HG02623 (cell line): ENCODE results near the gene TRMT1.
"Not testable (repeated sequence)": the region's sequence is repeated elsewhere in the genome, so short reads cannot be mapped to it uniquely, and the experiment has no call there.

ENCODE experiments used
- ATAC-seq: cut with Tn5 transposase; IDR thresholded peaks from one replicate; pipeline ENCODE4 v1.9.1; 2021; ENCODE audit warnings: moderate library complexity; ENCODE audit not compliant: unreplicated experiment

The TRMT1 gene

GRCh38 chr19:13150931-13151604, 34.5 kb upstream of the TRMT1 start:
- no peak for ATAC-seq

GRCh38 chr19:13150187-13150930, 33.8 kb upstream of the TRMT1 start, which contains the start of the genes IER2 and STX10:
Gene IER2, plus strand, starts transcription at chr19:13150411. Its CDS starts 2,776 bp downstream, at chr19:13153187.
Gene STX10, minus strand, starts transcription at chr19:13150375. Its CDS starts 202 bp downstream, at chr19:13150173.
- peak; percentile 36 for ATAC-seq

DNA sequence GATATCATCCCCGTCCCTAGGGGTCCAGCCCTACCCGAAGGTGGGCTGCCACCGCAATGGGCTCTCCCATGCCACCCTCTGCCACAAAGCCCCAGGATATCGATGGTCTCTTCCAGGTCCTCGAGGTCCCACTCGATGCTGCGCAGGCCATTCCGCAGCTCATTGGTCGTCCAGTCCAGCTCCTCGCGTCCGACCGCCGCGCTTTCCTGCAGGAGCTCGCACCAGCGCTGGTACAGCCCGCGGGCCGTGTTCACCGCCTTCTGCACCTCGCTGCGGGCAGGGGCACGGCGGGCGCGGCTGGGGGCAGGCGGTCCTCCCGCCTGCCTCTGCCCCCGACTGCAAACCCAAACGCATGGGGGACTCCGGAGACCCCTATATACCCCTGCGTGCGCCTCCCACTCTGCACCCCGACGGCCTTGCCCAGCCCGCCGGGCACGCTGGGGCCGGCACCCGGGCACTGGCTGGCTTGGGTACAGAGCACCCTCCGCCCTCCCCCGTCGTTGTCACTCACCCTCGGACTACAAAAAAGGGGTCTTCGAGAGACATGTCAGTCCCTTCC, 33.2 kb upstream of the TRMT1 start:
- no peak for ATAC-seq

- not testable (repeated sequence) for ATAC-seq
Observed at GRCh38 chr19:13149173-13149627, 32.7 kb upstream of the TRMT1 start.

GRCh38 chr19:13146763-13147563, 30.4 kb upstream of the TRMT1 start:
- no peak for ATAC-seq

DNA sequence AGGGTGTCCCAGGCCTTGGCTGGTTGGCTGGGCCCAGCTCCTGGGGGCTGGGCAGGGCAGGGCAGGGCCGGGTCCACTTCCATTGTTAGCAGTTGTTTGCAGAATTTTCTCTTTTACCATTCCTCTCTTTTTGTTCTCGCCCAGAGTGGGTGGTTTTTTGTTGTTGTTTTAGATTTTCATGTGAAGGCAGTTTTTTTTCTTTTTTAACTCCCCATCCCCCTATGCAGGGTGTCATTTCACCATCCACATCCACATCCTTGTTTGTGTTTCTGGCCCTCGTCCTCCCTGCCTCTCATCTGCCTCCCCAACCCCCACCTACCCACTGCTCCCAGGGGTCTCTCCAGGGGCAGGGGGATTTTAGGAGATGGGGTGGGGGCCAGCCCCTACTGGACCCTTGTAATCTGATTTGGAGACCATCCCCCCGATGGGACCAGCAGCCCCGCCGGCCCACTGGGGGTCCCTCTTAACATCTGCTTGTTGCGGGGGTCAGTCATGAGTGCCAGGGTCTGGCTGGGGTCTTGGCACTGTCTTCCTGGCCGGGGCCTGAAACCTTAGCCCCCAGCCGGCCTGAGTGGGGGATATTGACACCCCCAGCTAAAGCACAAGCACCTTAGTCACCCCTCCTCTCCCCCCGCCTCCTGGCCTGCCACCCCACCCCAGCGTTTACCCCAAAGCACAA, 23.2 kb upstream of the TRMT1 start:
- no peak for ATAC-seq

GRCh38 chr19:13138916-13139198, 22.3 kb upstream of the TRMT1 start:
- ATAC-seq: no peak

- no peak for ATAC-seq
Observed at GRCh38 chr19:13138171-13138915, 21.8 kb upstream of the TRMT1 start.

- no peak for ATAC-seq
Observed at GRCh38 chr19:13137290-13137794, 20.8 kb upstream of the TRMT1 start.

DNA sequence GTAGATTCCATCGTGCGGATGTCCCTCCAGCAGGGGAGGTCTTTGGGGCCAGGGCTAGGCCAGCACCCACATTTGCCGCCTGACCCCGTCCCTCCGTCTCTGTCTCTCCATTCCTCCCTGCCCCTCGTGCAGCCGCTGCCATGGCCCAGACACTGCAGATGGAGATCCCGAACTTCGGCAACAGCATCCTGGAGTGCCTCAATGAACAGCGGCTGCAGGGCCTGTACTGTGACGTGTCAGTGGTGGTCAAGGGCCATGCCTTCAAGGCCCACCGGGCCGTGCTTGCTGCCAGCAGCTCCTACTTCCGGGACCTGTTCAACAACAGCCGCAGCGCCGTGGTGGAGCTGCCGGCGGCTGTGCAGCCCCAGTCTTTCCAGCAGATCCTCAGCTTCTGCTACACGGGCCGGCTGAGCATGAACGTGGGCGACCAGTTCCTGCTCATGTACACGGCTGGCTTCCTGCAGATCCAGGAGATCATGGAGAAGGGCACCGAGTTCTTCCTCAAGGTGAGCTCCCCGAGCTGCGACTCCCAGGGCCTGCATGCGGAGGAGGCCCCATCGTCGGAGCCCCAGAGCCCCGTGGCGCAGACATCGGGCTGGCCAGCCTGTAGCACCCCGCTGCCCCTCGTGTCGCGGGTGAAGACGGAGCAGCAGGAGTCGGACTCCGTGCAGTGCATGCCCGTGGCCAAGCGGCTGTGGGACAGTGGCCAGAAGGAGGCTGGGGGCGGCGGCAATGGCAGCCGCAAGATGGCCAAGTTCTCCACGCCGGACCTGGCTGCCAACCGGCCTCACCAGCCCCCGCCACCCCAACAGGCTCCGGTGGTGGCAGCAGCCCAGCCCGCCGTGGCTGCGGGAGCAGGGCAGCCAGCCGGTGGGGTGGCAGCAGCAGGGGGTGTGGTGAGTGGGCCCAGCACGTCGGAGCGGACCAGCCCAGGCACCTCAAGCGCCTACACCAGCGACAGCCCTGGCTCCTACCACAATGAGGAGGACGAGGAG, 18.8 kb upstream of the TRMT1 start:
- no peak for ATAC-seq

DNA sequence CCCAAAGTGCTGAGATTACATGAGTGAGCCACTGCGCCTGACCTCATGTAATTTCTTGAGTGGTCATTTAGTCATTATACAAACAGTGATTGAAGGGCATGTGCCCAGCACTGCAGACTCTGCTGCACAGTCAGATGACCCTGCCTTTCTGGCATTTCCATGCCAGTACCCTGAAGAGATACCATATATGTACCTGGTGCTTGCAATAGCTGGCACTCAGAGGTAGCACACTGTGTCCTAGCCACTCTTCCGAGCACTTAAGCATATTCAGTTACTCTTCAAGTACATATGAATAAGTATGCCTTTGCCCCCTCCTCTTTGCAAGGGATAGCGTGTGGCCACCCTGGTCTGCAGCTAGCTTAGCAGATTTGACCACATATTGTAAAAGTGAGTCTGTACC, 18.1 kb upstream of the TRMT1 start:
- no peak for ATAC-seq

DNA sequence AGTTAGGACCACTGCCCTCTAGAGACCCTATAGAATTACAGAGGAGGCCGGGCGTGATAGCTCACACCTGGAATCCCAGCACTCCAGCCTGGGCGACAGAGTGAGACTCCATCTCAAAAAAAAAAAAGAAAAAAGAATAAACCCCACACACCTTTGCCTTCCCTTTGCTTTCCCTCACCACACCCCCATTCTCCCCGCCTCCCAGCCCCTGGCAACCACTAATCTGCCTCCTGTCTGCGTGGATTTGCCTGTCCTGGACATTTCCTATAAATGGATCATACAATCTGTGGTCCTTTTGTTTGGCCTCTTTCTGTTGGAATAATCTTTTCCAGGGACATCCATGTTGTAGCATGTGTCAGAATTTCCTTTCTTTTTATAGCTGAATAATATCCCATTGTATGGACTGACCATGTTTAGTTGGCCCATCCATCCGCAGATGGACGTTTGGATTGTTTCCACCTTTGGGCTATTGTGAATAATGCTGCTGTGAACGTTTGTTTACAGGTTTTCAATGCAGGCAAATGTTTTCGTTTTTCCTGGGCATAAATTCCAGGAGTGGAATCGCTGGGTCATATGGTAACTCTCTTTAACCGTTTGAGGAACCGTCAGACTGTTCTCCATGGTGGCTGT, 16.8 kb upstream of the TRMT1 start:
- ATAC-seq: no peak

DNA sequence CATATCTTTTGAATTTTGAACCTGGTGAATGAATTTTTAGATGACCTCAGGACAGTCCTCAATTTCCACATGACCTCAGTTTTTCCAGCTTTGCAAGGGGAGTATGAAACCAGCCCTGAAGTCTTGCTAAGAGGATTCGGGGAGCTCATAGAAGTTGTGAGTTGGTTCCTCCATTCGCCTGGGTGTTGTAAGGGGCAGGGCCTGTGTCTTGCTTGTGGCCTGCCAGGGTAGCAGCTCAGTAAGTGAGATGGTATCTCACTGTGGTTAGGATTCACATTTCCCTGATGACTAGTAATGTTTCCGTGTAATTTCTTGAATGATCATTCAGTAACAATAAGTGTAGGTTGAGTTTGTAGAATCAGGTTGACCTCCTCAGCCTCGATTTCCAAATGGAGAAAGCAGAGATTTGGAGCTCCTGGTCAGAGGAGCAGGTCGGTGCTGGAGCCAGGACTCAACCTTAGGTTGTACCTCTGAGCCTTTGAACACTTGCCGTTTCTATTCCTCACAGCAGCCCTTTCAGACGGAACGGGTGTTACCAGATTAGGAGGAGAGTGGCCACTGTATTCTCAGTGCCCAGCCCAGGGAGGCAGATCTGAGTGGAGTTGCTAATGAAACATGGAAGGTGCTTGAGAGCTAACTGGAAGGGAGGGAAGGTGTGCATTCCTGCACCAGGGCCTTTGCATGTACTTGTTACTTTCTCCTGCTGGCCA, 16.1 kb upstream of the TRMT1 start:
- no peak for ATAC-seq

GRCh38 chr19:13130886-13131490, 14.4 kb upstream of the TRMT1 start:
- no peak for ATAC-seq

DNA sequence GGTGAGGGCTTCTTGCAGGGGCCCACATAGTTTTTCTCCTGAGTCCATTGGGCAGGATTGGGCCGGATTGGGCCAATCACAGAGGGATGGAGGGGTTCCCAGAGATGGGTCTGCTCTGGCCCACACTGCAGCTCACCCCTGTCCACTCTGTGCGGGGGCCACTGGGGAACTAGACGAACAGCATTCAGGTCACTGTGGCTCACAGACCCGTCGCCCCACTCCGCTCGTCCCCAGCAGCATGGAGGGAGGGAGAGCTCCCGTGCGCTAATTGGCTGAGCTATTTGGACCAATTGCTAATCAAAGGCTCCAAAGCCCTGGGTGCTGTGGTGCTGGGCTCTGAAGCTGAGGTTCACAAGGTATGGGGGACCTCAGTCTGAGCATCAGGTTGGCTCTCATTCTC, 12.8 kb upstream of the TRMT1 start:
- no peak for ATAC-seq

DNA sequence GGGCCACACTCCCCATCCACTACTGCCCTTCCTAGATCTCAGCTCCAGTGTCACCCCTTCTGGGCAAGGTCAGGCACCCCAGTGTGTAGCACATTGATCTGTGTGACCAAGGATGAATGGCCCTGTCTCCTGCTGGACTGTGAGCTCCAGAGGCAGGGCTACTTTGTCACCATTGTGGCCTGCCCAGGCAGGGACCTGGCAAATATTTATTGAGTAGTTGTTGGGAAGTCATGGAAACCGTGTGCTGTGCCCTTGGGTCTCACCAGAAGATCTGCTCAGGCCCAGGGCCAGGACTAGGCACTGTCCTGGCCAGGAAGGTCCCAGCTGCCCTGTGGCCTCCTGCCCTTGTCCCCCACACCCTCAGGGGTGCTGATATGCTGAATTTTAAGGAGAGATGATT, 12.0 kb upstream of the TRMT1 start:
- no peak for ATAC-seq
